Progenitor cell of endocrine pancreas (in vitro differentiated cells): ENCODE data around the gene IDH3B. TPM values are rescaled to one million over a fixed set of nuclear protein-coding genes. Genes with fewer than 3 reads are reported as not detected.
A peak's percentile ranks its signal among the peaks of the same experiment; 100 is the strongest.

Experiments
- DNase-seq: peaks from one replicate; pipeline ENCODE4 v3.0.0; 2021; ENCODE audit warnings: low spot score; ENCODE audit not compliant: unreplicated experiment
- H3K27ac Mint-ChIP-seq: 2 replicates; pipeline ENCODE4 v1.8.0; 2021; ENCODE audit warnings: mild to moderate bottlenecking, moderate library complexity, mixed read lengths
- H3K27me3 Mint-ChIP-seq: 2 replicates; pipeline ENCODE4 v1.8.0; 2021; ENCODE audit warnings: mixed read lengths
- H3K36me3 Mint-ChIP-seq: 2 replicates; pipeline ENCODE4 v1.8.0; 2022; ENCODE audit warnings: mixed read lengths; ENCODE audit not compliant: insufficient read depth
- H3K4me1 Mint-ChIP-seq: 2 replicates; pipeline ENCODE4 v1.8.0; 2021; ENCODE audit warnings: low read depth, mixed read lengths
- H3K4me3 Mint-ChIP-seq: 2 replicates; pipeline ENCODE4 v1.8.0; 2021; ENCODE audit warnings: low read depth, mild to moderate bottlenecking, moderate library complexity, mixed read lengths
- H3K9me3 Mint-ChIP-seq: 2 replicates; pipeline ENCODE4 v1.8.0; 2021; ENCODE audit warnings: low read depth, mixed read lengths
- total RNA-seq: library from RNA; stranded (reverse); gene quantifications from 2 replicates; pipeline ENCODE4 v1.2.1, GENCODE V29; 2021
- TF ChIP-seq, protein P1 (sequence below): fragments of 200-600 bp; sonication (generic); IDR thresholded peaks from one replicate; pipeline ENCODE4 v1.5.0; 2021; ENCODE audit warnings: antibody characterized with exemption, mild to moderate bottlenecking; ENCODE audit not compliant: unreplicated experiment

IDH3B gene
- total RNA-seq, 1 donor from 2014 or later, result 98.9 TPM

DNA sequence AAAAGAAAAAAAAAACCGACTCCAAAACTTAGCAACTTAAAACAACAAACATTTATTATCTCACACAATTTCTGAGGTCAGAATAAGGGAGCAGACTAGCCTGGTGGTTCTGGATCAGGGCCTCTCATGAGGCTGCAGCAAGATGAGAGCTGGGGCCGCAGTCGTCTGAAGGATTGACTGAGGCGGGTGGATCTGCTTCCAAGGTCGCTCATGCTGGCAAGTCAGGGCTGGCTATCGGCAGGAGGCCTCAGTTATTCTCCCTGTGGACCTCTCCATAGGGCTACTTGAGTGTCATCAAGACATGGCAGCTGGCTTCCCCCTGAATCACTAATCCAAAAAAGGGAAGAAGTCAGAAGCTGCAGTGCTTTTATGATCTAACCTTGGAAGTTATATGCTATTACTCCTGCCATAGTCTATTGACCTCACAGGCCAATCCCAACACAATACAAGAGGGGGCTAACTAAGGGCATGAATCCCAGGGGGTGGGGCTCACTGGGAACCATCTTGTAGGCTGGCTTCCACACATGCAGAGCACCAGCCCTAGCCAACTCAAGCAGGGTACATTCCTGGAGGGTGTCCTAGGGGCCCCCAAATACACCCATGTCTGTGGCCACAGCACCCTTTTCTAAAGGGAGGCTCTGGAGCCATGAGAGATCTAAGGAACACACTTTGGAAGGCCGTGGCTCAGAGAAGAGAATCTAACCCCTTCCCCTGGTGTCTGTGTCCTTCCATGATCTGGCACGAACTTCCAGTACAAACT, 39.9 kb upstream of the IDH3B start:
- Mint-ChIP-seq H3K9me3 (no peaks in the 10 kb centered on the region), H3K27ac (no peak overlapping the region), H3K4me3 (no peak overlapping the region), H3K36me3 (peaks cover 1% of the 10 kb centered on the region), H3K4me1 (peaks cover 6% of the 10 kb centered on the region), H3K27me3 (peaks cover 20% of the 10 kb centered on the region)
- DNase-seq, result no peak
- TF ChIP-seq, protein P1, sequence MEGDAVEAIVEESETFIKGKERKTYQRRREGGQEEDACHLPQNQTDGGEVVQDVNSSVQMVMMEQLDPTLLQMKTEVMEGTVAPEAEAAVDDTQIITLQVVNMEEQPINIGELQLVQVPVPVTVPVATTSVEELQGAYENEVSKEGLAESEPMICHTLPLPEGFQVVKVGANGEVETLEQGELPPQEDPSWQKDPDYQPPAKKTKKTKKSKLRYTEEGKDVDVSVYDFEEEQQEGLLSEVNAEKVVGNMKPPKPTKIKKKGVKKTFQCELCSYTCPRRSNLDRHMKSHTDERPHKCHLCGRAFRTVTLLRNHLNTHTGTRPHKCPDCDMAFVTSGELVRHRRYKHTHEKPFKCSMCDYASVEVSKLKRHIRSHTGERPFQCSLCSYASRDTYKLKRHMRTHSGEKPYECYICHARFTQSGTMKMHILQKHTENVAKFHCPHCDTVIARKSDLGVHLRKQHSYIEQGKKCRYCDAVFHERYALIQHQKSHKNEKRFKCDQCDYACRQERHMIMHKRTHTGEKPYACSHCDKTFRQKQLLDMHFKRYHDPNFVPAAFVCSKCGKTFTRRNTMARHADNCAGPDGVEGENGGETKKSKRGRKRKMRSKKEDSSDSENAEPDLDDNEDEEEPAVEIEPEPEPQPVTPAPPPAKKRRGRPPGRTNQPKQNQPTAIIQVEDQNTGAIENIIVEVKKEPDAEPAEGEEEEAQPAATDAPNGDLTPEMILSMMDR, result no peak

DNA sequence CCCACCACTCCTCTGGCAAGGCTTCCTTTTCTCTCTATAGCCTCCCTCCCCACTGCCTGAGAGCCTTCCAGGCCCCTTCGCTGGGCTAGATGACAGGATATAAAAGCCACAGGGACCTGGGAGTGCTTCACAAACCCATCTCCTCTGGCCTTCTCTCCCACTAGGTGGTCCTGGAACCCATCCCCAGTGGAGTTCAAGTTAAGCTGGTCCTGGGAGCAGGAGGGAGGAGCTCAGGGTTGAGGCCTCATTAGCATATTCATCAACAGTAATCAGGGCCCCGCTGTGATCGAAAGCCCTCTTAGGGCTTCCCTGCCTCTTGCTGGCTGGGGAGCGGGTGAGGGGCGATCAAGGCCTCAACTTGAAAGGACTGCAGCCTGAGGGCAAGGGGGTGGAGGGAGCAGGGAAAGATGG, 37.7 kb upstream of the IDH3B start:
- H3K36me3 Mint-ChIP-seq, result no peaks in the 10 kb centered on the region
- H3K27ac Mint-ChIP-seq, result no peak overlapping the region
- no peak overlapping the region for H3K4me3 Mint-ChIP-seq
- H3K27me3 Mint-ChIP-seq, result peaks cover 24% of the 10 kb centered on the region
- H3K9me3 Mint-ChIP-seq, result no peaks in the 10 kb centered on the region
- H3K4me1 Mint-ChIP-seq, result peaks cover 4% of the 10 kb centered on the region
- no peak for DNase-seq
- TF ChIP-seq, protein P1, result no peak

DNA sequence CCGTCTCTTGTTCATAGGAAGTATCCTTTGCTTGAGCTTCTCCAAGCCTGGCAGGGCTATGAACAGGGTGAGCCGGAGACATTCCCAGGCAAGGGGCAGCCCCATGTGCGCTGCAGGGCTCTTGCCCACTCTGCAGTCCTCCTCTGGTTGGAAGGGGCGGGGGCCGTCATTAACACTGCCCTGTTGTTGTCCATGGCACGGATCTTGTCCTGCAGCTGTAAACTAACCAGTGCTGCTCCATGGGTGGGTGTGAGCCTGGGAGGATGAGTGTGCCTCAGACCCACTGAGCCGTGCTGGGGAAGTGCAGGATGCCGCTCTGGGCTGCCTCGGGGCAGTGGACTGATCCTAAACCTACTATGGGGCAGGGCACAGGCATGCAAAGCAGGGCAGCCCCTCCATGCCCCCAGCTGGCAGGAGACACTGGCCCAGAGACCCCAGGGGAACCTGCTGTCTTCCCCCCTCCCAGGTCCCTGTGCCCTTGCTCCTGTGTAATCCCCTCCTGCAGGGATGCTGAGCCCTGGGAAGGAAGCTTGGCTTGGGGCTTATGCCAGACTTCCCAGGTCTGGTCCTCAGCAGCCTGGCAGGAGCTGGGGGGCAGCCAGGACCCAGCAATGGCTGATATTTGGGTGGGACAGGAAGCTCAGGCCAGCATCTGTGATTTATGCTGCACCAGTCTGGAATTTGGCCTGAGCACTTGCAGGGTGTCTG, 37.1 kb upstream of the IDH3B start:
- H3K27ac Mint-ChIP-seq, result no peak overlapping the region
- peaks cover 1% of the 10 kb centered on the region for H3K4me1 Mint-ChIP-seq
- peaks cover under 1% of the 10 kb centered on the region for H3K36me3 Mint-ChIP-seq
- no peaks in the 10 kb centered on the region for H3K9me3 Mint-ChIP-seq
- TF ChIP-seq, protein P1, result no peak
- H3K4me3 Mint-ChIP-seq, result no peak overlapping the region
- H3K27me3 Mint-ChIP-seq, result peaks cover 28% of the 10 kb centered on the region
- DNase-seq, result no peak

DNA sequence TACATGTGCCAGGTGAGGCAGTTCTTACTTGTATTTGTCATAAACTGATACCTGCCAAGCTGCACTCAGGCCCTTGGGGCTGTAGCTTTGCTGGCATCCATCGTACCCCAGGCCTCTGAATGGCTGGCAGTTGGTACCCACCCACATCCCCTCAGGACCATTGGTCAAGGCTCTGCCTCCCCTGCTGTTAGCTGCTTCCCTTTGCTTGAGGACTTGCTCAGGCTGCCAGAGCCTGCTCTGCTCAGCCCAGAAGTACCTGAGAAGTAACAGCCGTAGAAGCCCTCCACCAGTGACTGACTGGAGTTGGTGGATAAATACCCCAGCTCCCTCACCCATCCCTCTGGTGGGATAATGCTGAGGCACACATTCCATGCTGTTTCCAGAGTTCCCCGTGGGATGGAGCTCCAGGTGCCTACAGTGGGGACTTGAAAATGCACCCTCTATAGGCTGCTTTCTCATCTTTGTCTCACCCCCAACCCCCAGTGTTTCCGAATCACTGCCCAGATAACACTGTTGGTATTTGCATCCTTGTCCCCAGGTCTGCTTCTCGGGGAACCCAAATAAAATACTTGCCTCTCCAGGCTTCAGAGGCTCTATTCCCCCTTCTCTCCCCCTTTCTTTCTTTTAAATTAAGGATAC, 35.9 kb upstream of the IDH3B start:
- no peak for DNase-seq
- TF ChIP-seq, protein P1, result no peak
- no peak overlapping the region for H3K27ac Mint-ChIP-seq
- peaks cover 40% of the 10 kb centered on the region for H3K27me3 Mint-ChIP-seq
- H3K4me3 Mint-ChIP-seq, result no peak overlapping the region
- peaks cover 3% of the 10 kb centered on the region for H3K36me3 Mint-ChIP-seq
- no peaks in the 10 kb centered on the region for H3K9me3 Mint-ChIP-seq
- H3K4me1 Mint-ChIP-seq, result no peaks in the 10 kb centered on the region

DNA sequence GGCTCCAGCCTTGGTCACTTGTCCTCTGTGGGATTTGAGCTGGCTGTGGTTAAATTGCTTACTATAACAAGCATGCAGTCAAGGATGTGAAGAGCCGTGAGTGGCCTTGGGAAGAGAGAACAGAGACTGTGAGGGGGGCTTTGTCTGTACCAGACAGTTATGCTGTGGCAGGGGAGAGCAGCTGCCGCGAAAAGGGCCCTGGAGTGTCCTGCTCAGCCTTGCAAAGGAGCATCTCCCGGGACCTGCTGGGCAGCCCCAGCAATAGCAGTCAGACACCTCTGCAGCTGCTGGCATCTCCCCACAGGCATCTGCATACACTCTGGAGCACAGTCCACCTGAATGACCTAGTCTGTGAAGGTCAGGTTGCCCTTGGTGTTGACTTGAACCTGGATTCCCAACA, 34.9 kb upstream of the IDH3B start:
- no peak overlapping the region for H3K4me3 Mint-ChIP-seq
- DNase-seq, result peak; percentile 3
- H3K4me1 Mint-ChIP-seq, result no peaks in the 10 kb centered on the region
- no peak overlapping the region for H3K27ac Mint-ChIP-seq
- TF ChIP-seq, protein P1, result no peak
- no peaks in the 10 kb centered on the region for H3K9me3 Mint-ChIP-seq
- H3K36me3 Mint-ChIP-seq, result peaks cover 3% of the 10 kb centered on the region
- H3K27me3 Mint-ChIP-seq, result peaks cover 44% of the 10 kb centered on the region
